ENCODE data around the gene OPN1SW. TPM values are rescaled to one million over a fixed set of nuclear protein-coding genes. Genes with fewer than 3 reads are reported as not detected.

Gene OPN1SW
- total and polyA plus RNA-seq, 12 donors, result not detected

DNA sequence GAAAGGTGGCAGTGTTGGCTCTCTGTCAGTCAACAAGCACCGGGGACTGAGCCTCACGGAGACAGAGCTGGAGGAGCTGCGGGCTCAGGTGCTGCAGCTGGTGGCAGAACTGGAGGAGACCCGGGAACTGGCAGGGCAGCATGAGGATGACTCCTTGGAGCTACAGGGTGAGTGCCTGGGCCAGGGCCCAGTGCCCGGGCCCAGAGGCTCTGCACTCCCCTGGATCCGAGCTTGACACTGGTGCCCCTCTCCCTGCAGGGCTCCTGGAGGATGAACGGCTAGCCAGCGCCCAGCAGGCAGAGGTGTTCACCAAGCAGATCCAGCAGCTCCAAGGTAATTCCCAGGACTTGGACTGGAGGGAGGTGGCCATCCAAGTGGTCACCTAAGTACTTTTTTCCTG, 18.8 kb upstream of the OPN1SW start:
- no peak for DNase-seq
- no peaks in the 10 kb centered on the region for H3K27me3 ChIP-seq
- no peaks in the 10 kb centered on the region for H3K9me3 ChIP-seq (replicated peaks in 1 of 3)
- TF ChIP-seq, protein P1, sequence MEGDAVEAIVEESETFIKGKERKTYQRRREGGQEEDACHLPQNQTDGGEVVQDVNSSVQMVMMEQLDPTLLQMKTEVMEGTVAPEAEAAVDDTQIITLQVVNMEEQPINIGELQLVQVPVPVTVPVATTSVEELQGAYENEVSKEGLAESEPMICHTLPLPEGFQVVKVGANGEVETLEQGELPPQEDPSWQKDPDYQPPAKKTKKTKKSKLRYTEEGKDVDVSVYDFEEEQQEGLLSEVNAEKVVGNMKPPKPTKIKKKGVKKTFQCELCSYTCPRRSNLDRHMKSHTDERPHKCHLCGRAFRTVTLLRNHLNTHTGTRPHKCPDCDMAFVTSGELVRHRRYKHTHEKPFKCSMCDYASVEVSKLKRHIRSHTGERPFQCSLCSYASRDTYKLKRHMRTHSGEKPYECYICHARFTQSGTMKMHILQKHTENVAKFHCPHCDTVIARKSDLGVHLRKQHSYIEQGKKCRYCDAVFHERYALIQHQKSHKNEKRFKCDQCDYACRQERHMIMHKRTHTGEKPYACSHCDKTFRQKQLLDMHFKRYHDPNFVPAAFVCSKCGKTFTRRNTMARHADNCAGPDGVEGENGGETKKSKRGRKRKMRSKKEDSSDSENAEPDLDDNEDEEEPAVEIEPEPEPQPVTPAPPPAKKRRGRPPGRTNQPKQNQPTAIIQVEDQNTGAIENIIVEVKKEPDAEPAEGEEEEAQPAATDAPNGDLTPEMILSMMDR (IDR thresholded peaks at IDR 0.05), result no peak
- no peak for TF ChIP-seq POLR2A (IDR thresholded peaks at IDR 0.05)
- no peaks in the 10 kb centered on the region for H3K36me3 ChIP-seq (replicated peaks in 1 of 2)
- peaks cover 6 to 15% of the 10 kb centered on the region in 2 donors for H3K4me1 ChIP-seq (replicated peaks in 1 of 2)
- intact Hi-C loops (cut with DNase I), result no loop called here
- no peak overlapping the region for H3K27ac ChIP-seq
- 91 to 98% (median 96%) methylated on average over 6 to 8 of the region's 8 CpGs for WGBS, 4 donors
- no peak overlapping the region for H3K4me3 ChIP-seq

DNA sequence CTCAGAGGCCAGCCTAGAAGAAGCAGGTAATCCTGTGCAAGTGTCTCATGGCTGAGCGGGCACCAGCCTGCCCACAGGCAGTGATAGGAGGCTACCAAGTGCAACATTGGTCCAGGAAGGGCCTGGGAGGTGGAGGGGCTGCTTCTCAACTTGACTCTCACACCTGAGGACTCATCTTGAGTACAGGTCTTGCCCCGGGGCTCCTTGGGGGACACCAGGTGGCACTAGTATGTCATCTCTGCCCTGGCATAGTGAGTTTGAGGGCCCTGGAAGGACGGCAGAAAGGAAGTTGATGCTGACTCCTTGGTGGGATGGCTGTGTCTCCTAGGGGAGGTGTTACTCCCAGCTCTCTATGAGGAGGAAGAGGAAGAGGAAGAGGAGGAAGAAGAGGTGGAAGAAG, 18.4 kb upstream of the OPN1SW start:
- no peak for TF ChIP-seq POLR2A (IDR thresholded peaks at IDR 0.05)
- TF ChIP-seq, protein P1 (IDR thresholded peaks at IDR 0.05), result no peak
- no peaks in the 10 kb centered on the region for H3K27me3 ChIP-seq
- H3K9me3 ChIP-seq (replicated peaks in 1 of 3), result no peaks in the 10 kb centered on the region
- WGBS, 4 donors, result 71 to 82% (median 79%) methylated on average over 3 of the region's 3 CpGs
- intact Hi-C loops (cut with DNase I), result no loop called here
- peaks cover 6 to 15% of the 10 kb centered on the region in 2 donors for H3K4me1 ChIP-seq (replicated peaks in 1 of 2)
- H3K4me3 ChIP-seq, result no peak overlapping the region
- H3K27ac ChIP-seq, result no peak overlapping the region
- no peaks in the 10 kb centered on the region for H3K36me3 ChIP-seq (replicated peaks in 1 of 2)
- no peak for DNase-seq

DNA sequence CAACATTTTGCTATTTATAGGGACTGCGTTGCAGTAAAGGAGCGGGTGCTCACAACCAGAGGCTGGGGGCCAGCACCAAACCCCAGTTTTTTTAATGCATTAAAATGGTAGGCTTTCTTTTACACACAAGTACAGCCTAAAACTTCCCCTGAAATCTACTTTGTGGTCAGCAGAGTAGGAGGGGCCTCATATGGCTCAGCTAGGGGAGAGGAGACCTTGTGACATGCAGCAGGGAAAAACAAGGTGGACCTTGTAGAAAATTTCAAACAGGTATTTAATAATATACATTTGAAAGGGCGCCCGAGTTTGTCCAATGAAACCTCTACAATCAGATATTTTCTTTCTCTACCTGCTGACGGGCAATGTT, 17.6 kb upstream of the OPN1SW start:
- no peak overlapping the region for H3K27ac ChIP-seq
- no peak overlapping the region for H3K4me3 ChIP-seq
- peaks cover 6 to 15% of the 10 kb centered on the region in 2 donors for H3K4me1 ChIP-seq (replicated peaks in 1 of 2)
- TF ChIP-seq POLR2A (IDR thresholded peaks at IDR 0.05), result no peak
- TF ChIP-seq, protein P1 (IDR thresholded peaks at IDR 0.05), result no peak
- no peaks in the 10 kb centered on the region for H3K36me3 ChIP-seq (replicated peaks in 1 of 2)
- H3K9me3 ChIP-seq (replicated peaks in 1 of 3), result no peaks in the 10 kb centered on the region
- intact Hi-C loops (cut with DNase I), result no loop called here
- WGBS, 4 donors, result 92 to 97% (median 94%) methylated on average over 5 of the region's 5 CpGs
- no peak for DNase-seq
- no peaks in the 10 kb centered on the region for H3K27me3 ChIP-seq

DNA sequence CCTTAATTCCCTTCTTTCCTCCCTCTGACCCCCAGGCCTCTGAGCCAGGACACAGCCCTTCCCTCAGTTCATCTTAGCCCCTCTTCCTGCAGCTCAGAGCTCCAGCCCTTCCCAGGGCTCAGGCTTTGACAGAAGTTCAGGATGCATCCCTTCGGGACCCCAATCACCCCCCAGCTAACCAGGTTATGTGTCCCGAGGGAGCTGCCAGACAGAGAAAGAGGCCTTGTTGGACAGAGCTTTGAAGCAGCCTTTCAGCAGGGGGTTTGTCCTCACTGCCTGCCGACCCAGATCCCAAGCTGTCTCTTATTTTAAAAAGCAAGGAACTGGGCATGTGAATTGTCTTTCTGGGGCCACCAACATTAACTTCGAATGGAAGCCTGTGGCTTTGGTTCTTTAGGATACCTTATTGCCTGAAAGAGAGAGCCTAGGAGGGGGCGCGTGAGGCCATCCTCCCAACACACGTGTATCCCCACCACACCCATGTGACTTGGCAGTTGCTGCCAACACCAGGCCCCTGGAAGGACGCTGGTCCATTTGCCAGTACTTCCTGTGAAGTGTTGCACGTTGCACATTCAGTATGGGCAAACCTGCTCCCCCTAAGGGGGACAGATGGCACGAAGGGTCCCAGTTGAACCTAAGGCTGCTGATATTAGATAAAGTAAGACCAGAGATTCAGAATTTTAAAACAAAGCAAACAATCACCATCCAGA, 17.0 kb upstream of the OPN1SW start:
- H3K27ac ChIP-seq, result no peak overlapping the region
- no peaks in the 10 kb centered on the region for H3K9me3 ChIP-seq (replicated peaks in 1 of 3)
- no peak for DNase-seq
- no peak for TF ChIP-seq POLR2A (IDR thresholded peaks at IDR 0.05)
- TF ChIP-seq, protein P1 (IDR thresholded peaks at IDR 0.05), result no peak
- no peaks in the 10 kb centered on the region for H3K36me3 ChIP-seq (replicated peaks in 1 of 2)
- WGBS, 4 donors, result 45 to 68% (median 66%) methylated on average over 8 to 10 of the region's 10 CpGs
- intact Hi-C loops (cut with DNase I), result no loop called here
- H3K27me3 ChIP-seq, result no peaks in the 10 kb centered on the region
- H3K4me3 ChIP-seq, result no peak overlapping the region
- peaks cover 6 to 15% of the 10 kb centered on the region in 2 donors for H3K4me1 ChIP-seq (replicated peaks in 1 of 2)
